ENCODE data around the gene ANKRD44.

DNA sequence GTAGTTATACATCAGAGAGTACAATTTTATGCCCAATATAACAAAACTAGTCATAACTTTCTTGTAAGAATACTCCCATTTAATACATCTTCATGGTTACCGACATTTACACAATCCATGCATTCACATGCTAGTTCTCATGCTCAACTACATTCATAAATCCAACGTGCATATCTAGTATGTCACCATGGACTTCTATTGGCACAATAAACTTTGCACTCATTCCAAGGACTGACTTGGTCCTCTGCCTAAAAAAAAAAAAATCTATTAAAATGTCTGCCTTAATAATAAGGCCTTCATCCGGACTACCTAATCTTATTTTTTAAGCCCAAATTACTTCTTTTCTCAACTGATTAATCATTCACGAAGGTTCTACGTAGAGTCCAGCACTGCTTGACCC, 276.3 kb downstream of the ANKRD44 start:
- TF ChIP-seq, protein P1, sequence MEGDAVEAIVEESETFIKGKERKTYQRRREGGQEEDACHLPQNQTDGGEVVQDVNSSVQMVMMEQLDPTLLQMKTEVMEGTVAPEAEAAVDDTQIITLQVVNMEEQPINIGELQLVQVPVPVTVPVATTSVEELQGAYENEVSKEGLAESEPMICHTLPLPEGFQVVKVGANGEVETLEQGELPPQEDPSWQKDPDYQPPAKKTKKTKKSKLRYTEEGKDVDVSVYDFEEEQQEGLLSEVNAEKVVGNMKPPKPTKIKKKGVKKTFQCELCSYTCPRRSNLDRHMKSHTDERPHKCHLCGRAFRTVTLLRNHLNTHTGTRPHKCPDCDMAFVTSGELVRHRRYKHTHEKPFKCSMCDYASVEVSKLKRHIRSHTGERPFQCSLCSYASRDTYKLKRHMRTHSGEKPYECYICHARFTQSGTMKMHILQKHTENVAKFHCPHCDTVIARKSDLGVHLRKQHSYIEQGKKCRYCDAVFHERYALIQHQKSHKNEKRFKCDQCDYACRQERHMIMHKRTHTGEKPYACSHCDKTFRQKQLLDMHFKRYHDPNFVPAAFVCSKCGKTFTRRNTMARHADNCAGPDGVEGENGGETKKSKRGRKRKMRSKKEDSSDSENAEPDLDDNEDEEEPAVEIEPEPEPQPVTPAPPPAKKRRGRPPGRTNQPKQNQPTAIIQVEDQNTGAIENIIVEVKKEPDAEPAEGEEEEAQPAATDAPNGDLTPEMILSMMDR (IDR thresholded peaks at IDR 0.05): no peak
- TF ChIP-seq POLR2AphosphoS5 (IDR thresholded peaks at IDR 0.05): no peak
- no peak for TF ChIP-seq POLR2A (IDR thresholded peaks at IDR 0.05)

All from gastroesophageal sphincter (tissue), 3 donors.